ENCODE measurements around the gene TMEM8B. TPM values are rescaled to one million over a fixed set of nuclear protein-coding genes. Genes with fewer than 3 reads are reported as not detected.

The TMEM8B gene
- total and polyA plus RNA-seq, 2 donors (not counting 1 experiment from before 2014, with no cell fraction given): 12.2 to 14.5 TPM

DNA sequence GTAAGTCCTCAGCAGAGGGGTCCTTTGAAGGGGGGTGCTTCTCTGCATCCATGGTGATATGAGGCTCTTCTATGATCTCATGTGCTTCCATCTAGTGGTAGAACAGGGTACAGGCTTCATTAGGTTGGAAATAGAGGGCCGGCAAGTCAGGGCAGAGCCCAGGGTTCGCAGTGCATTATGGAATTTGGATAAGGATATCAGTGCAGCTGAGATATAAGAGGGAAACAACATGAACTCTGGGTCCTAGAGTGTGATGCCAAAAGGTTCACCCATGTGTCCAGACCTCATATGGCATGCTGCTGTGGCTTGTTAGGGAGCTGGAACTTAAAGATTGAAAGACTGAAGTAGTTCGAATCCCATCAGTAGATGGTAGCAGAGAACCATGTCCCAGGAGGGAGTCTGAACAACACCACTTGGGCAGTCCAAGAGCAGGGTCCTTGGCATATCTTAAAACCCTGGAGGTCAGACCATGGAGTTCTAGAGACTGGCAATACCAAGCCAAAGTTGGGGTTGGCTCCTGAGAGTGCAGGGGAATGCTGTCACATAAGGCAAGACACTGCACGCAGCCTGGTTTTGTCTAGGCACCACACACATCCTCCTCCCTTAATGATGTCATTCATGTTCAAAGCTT, 2.8 kb upstream of the TMEM8B start:
- Histone ChIP-seq H3K9me3 (ENCODE audit: control extremely low read depth in 1 of 3, control insufficient read depth in 2 of 3, insufficient read depth in 1 of 3, low read length in 2 of 3) (no peaks in the 10 kb centered on the region), H3K36me3 (replicated peaks in 1 of 2; ENCODE audit: control extremely low read depth in 1 of 2, control insufficient read depth in 1 of 2, extremely low read depth in 1 of 2, insufficient read depth in 2 of 2, low read length in 1 of 2) (no peaks in the 10 kb centered on the region), H3K4me1 (ENCODE audit: control insufficient read depth in 2 of 2, insufficient read depth in 2 of 2, low read length in 2 of 2) (peaks cover 13 to 23% of the 10 kb centered on the region in 2 donors), H3K27ac (ENCODE audit: low read length in 2 of 2) (no peak overlapping the region), H3K9ac (ENCODE audit: low read length) (no peak overlapping the region), H2AFZ (ENCODE audit: insufficient read depth, low read depth, low read length, poor library complexity, severe bottlenecking) (peak overlapping the region; percentile 54), H4K20me1 (ENCODE audit: control insufficient read depth, insufficient read depth, low read length, poor library complexity, severe bottlenecking) (no peaks in the 10 kb centered on the region), H3K4me3 (ENCODE audit: control extremely low read depth in 1 of 5, extremely low read depth in 1 of 5, insufficient read depth in 1 of 5, low read depth in 2 of 5, low read length in 4 of 5) (no peak overlapping the region), H3K79me2 (ENCODE audit: control insufficient read depth, insufficient read depth, low read length) (peaks cover 6% of the 10 kb centered on the region), H3K4me2 (replicated peaks; ENCODE audit: low read depth, low read length, poor library complexity, severe bottlenecking) (peak overlapping the region; percentile 63), H3K27me3 (replicated peaks in 1 of 4; ENCODE audit: control extremely low read depth in 1 of 4, control insufficient read depth in 3 of 4, insufficient read depth in 4 of 4, low read length in 3 of 4) (no peaks in the 10 kb centered on the region)
- Mint-ChIP-seq H3K4me3 (peak overlapping the region; percentile 62), H3K27me3 (no peaks in the 10 kb centered on the region), H3K27ac (peak overlapping the region; percentile 5), H3K4me1 (peaks cover 26% of the 10 kb centered on the region), H3K9me3 (ENCODE audit: insufficient read depth) (no peaks in the 10 kb centered on the region)
- ChIA-PET POLR2A (interaction anchor here (1.0 kb wide), 1 partner anchor 36 kb away, joined by 3 read pairs; no protein-coding TSS in a partner anchor), CTCF (interaction anchor here (0.6 to 6.0 kb wide), 55 partner anchors 10 to 222 kb away, joined by 3 to 141 read pairs (median 6); partner anchors contain the start of genes CCDC107, CREB3, GBA2 and HINT2)
- no peak for TF ChIP-seq EZH2 (IDR thresholded peaks at IDR 0.05; ENCODE audit: borderline replicate concordance, insufficient read depth, low read depth, low read length, poor library complexity, severe bottlenecking)
- peak; percentile 85 for TF ChIP-seq CTCF (IDR thresholded peaks at IDR 0.05)
- 30% methylated on average over 4 of the region's 4 CpGs for WGBS (ENCODE audit: insufficient coverage)
- intact Hi-C loops (cut with micrococcal nuclease): loop anchor here (1.0 to 5.0 kb wide), 6 partner anchors 36 to 709 kb away; partner anchors contain the start of genes ATOSB, CCDC107 and RMRP
- ATAC-seq (ENCODE audit: low read depth): peak; percentile 37
- DNase-seq: peak; percentile 82

DNA sequence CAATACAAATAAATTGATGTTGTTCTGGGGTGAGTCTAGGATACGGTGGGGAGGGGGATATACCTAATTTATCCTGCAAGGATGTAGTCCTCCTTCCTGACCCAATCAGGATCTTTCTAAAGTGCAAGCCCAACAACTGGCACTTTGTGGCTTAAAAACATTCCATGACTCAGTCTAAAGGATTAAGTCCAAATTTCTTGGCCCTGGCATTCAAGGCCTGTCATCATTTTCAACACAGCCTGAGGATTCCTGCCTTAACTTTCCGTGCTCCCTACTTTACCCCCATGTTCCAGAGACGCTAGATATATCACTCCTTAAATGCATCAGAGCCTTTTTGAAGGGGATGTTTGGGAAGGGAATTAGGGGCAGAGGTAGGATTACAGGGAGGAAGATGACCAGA, 1.5 kb upstream of the TMEM8B start:
- WGBS (ENCODE audit: insufficient coverage): no CpG with 5 or more reads among the region's 3 CpGs
- H3K36me3 ChIP-seq (replicated peaks in 1 of 2; ENCODE audit: control extremely low read depth in 1 of 2, control insufficient read depth in 1 of 2, extremely low read depth in 1 of 2, insufficient read depth in 2 of 2, low read length in 1 of 2): no peaks in the 10 kb centered on the region
- H2AFZ ChIP-seq (ENCODE audit: insufficient read depth, low read depth, low read length, poor library complexity, severe bottlenecking): no peak overlapping the region
- DNase-seq: no peak
- no peak for ATAC-seq (ENCODE audit: low read depth)
- no peak overlapping the region for H3K9ac ChIP-seq (ENCODE audit: low read length)
- ChIA-PET CTCF (interaction anchor here (0.7 to 6.0 kb wide), 17 partner anchors 10 to 180 kb away, joined by 3 to 141 read pairs (median 11); partner anchors contain the start of genes HINT2 and SPAG8), POLR2A (interaction anchor here (0.7 kb wide), 1 partner anchor 756 kb away, joined by 3 read pairs; no protein-coding TSS in a partner anchor)
- peaks cover 30% of the 10 kb centered on the region for H3K4me1 Mint-ChIP-seq
- H4K20me1 ChIP-seq (ENCODE audit: control insufficient read depth, insufficient read depth, low read length, poor library complexity, severe bottlenecking): no peaks in the 10 kb centered on the region
- intact Hi-C loops (cut with micrococcal nuclease): loop anchor here (5.0 kb wide), 2 partner anchors 170 to 710 kb away; partner anchors contain the start of genes ATOSB, CCDC107 and RMRP
- H3K27me3 Mint-ChIP-seq: no peaks in the 10 kb centered on the region
- H3K27me3 ChIP-seq (replicated peaks in 1 of 4; ENCODE audit: control extremely low read depth in 1 of 4, control insufficient read depth in 3 of 4, insufficient read depth in 4 of 4, low read length in 3 of 4): no peaks in the 10 kb centered on the region
- H3K4me3 ChIP-seq (ENCODE audit: control extremely low read depth in 1 of 5, extremely low read depth in 1 of 5, insufficient read depth in 1 of 5, low read depth in 2 of 5, low read length in 4 of 5): no peak overlapping the region
- H3K79me2 ChIP-seq (ENCODE audit: control insufficient read depth, insufficient read depth, low read length): peaks cover 6% of the 10 kb centered on the region
- H3K27ac ChIP-seq (ENCODE audit: low read length in 2 of 2): no peak overlapping the region
- peak overlapping the region; percentile 18 for H3K4me3 Mint-ChIP-seq
- TF ChIP-seq CTCF (IDR thresholded peaks at IDR 0.05) (no peak), EZH2 (IDR thresholded peaks at IDR 0.05; ENCODE audit: borderline replicate concordance, insufficient read depth, low read depth, low read length, poor library complexity, severe bottlenecking) (no peak)
- H3K9me3 Mint-ChIP-seq (ENCODE audit: insufficient read depth): no peaks in the 10 kb centered on the region
- H3K4me1 ChIP-seq (ENCODE audit: control insufficient read depth in 2 of 2, insufficient read depth in 2 of 2, low read length in 2 of 2): peaks cover 13 to 23% of the 10 kb centered on the region in 2 donors
- H3K9me3 ChIP-seq (ENCODE audit: control extremely low read depth in 1 of 3, control insufficient read depth in 2 of 3, insufficient read depth in 1 of 3, low read length in 2 of 3): no peaks in the 10 kb centered on the region
- no peak overlapping the region for H3K4me2 ChIP-seq (replicated peaks; ENCODE audit: low read depth, low read length, poor library complexity, severe bottlenecking)
- H3K27ac Mint-ChIP-seq: no peak overlapping the region
